Endothelial cell of hepatic sinusoid (primary cell): Measurements from ENCODE around the gene HOXA11.

Experiments used
- in situ Hi-C: cut with HindIII; loops from 2 replicates; pipeline ENCODE4 v1.10.0; 2017; ENCODE audit warnings: low sequenced_read_pairs

Gene HOXA11

DNA sequence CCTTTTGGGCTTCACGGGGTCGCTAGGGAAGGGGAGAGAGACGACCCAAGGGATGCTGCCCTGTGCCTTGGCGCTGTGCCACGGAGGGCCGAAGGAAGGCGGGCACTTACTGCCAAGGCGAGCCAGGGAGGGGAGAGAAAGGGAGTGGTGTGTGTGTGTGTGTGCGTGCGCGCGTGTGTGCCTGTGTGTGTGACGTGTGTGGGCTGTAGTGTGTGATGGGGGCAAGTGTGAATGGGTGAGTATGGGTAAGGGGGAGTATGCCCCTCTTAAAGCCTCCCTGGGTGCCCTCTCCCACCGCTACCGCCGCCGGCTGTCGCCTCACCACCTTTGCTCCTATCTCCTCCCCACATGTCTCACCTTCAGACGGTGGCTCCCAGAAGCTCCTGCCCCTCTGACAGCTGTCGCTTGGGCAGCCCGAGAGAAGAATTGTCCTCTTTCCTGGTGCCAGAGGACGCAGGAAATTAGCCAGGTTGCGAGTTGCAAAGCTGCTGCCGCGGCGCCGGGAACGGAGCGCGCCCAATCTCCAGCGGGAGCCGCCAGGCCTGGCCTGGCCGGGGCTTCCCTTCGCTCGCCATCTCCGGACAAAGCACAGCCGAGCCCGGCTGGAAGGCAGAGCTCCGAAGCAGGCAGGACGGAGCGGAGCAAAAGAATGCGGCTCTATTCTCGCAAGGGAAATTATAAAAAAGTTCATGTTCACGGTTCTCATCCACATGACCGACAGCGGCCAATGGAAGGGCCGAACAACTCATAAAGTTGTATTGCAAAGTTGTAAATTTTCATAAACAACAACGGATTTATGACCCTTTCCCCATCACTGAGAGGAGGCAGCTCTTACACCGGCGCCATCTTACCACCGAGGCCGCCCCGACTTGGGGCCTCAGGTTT lies 32.9 kb downstream of the HOXA11 start, which contains the start of gene HOXA3:
Gene HOXA3, minus strand, starts transcription at position 653 of the 885 bp plus-strand sequence. CDS start 41,943 bp downstream, outside the sequence.
- in situ Hi-C loops = loop anchor here (25.0 kb wide), 1 partner anchor 1265 kb away; no protein-coding TSS in a partner anchor

DNA sequence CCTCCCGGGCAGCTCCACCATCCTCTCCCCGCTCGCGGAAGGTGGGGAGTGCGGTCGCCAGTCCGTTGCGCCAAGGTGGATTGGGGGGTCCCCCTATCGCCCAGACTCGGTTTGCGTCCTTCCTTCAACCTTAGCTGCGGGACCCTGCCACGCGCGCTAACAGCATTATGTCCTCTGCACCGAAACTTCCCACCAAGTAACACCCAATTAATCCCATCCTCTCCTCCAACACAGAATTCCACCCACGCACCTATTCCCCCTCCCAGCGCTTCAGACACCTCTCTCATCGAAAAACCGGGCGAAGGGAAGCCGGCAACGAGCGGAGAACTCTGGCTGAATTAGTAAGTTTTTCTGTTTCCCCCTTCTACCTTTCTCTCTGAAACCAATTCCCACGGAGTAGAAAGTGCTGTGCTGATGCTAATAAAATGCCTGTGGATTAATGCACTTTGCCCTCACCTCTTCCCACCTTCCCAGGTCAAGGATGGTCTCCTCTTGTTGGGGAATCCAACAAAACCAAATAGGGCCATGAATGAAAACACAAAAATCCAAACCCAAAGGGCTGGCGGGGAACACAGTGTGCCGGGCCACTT lies 33.6 kb downstream of the HOXA11 start:
- in situ Hi-C loops = loop anchor here (25.0 kb wide), 1 partner anchor 1264 kb away; no protein-coding TSS in a partner anchor

DNA sequence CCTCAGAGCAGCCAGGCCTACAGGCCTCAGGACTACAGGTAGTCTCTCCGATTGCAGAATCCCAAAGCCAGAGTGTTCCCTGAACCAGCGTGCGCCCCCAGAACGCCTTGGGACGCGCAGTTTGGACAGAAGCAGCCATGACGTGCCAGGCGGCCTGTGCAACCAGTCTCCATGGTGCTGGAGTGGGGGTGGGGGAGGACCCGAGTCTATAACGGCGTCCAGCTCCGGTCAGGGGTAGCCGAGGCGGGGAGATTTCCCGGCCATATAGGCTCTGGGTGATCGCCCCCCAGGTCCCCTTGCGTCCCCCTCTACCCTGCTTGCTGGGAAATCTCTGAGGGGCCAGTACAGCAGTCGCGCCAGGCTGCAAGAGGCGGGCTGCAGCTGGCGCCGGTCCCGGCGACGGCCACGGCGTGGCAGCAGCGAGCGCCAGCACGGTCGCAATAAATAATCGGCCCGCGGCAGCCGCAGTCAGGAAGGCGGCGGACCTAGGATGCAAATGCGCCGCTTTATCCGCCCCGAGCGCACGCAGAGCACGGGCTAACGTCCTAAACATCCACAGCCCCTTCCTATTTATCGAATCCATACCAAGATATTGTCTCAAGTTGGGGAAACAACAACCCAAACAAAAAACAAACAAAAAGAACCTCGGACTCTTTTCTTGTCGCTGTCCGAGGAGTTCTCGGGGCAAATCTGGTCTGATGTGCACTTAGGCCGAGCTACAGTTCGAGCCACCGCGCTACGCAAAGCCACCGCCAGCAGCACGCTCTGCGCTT lies 34.3 kb downstream of the HOXA11 start:
- in situ Hi-C loops = loop anchor here (25.0 kb wide), 1 partner anchor 1263 kb away; no protein-coding TSS in a partner anchor

DNA sequence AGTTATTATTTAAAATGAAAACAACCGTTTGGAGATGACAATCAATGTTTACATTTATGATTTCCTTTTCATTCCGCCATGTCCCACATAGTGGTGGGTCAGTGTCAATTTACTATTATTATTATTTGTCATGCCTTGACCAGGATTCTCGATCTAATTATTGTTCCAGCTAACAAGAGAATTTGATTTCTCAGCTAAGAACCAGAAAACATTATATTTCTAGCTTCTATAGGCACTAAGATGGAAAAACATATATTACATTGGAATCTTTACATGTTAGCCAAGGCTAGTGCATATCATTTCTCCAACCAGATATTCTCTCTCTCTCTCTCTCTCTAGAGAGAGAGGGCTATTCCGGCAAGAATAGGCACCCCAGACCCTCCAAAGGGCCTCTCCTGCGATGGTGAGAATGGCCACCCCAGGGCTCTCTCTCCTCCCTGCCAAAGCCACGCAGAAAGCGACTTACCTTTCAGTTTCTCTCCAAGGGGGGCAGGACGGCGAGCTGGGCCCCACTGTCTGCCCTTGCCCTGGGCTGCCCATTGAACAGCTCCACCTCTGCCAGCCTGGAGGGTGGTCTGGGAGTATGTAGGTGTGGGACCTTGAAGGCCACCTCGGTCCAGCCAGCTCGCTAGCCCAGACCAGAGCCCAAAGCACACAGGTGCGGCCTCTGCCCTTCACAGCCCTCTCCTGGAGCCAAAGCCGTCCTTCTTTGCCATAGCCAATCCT lies 35.0 kb downstream of the HOXA11 start:
- in situ Hi-C loops = loop anchor here (25.0 kb wide), 1 partner anchor 1263 kb away; no protein-coding TSS in a partner anchor

DNA sequence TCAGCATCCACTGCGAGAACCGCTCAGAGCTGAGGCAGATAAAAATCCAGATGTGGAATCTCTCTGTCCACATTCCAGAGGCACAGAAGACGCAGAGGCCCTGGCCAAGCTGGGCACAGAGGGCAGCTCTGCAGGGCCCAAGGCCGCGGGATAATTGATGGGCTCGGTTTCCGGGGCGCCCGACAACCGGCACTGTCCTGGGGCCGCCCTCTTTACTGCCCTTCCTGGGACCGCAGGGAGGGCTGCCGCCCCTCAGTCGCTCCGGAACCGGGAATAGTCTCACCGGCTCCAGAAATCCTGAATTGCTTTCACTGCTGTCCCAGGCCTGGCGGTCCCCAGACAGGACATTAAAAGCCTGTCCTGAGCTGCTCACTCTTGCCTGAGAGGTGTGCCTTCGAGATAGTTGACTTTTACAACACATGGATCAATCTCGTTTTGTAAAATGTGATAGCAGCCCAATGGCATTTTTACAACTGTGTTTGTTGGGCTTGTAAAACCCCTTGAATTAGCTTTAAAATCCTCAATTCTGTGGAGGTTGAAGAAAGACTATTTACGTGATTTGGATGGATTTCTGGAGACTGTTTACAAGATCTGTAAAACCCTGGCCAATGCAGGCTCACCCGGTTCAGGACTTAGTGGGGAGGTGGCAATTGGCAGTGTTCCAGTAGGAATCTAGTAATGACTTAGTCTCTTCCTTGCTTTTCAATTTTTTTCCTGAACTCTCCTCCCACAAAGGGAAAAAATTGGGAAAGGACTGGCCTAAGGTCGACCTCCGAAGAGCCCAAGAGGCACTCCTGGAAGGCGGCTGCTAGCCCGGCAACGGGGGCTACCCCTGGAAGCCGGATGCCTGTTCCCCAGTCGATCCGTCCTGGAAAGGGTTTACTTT lies 36.0 kb downstream of the HOXA11 start:
- in situ Hi-C loops = no loop called here

DNA sequence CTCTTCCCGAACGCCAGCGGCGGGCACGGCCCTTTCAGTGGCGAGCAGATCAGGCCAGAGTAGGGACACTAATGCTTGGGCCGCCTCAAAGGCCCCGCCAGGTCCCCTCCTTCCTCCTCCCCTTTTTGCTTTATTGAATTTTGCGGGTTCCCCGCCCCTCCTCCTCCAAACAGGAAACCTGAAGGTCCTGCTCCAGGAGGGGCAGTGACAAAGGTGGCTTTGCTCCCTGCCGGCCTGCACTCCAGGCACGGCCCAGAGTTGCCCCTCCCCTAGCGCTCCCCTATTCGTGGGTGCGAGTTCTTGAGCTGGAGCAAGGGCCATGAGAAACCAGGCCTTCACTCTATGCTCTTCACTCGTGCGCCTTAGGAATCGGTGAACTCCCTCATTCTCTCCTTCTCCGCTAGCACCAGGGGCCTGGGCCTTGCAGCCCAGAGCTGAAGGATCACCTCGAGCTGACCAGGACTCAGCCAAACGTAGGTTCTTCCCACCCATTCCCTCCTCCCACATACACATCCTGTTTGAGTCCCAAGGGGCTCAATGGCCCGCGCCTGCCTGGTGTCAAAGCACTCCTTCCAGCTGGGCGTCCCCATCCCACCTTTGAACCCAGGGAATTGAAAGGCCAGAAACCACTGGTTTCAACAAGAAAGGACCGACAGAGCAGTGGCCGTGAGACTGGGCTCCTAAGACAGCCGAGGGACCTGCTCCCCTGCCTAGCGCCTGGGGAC lies 36.8 kb downstream of the HOXA11 start:
- in situ Hi-C loops = no loop called here

DNA sequence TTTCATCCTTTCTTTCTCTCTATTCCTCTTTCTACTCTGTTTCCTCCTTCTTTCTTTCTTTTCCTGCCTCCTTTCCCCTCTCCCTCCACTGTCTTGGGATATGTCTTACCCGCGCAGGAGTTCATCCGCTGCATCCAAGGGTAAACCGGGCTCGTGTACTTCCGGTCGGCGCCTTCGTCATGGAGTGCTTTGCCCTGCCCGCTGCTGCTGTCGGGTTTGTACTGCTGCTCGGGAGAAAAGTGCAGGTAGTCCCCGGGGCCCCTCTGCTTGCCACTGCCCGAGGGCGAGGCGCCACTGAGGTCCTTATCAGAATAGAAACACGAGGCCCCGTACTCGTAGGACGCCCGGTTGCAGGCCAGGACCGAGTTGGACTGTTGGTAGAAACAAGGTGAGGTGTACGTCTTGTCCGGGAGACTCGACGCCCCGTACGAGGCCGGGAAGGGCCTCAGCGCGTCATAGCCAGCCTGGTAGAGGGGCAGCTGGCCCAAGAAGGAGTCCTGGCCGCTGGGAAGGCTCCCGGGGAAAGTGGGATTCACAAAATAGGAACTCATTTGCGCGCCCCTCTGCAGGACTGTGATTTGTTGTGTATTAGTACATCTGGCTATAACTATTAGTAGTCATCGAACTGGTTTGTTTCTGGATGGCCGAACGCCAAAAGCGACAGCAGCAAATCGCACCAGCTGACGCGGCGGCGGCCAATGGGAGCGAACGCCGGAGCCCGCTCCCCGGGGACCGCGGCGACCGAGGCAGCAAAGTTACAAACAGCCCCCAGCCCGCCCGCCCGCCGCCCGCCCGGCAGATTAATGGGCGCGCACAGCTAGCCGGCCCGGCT lies 37.6 kb downstream of the HOXA11 start, which contains the start of gene HOXA6:
Gene HOXA6, minus strand, starts transcription at position 576 of the 832 bp plus-strand sequence. Its CDS starts 25 bp downstream, at position 551.
- in situ Hi-C loops = no loop called here

DNA sequence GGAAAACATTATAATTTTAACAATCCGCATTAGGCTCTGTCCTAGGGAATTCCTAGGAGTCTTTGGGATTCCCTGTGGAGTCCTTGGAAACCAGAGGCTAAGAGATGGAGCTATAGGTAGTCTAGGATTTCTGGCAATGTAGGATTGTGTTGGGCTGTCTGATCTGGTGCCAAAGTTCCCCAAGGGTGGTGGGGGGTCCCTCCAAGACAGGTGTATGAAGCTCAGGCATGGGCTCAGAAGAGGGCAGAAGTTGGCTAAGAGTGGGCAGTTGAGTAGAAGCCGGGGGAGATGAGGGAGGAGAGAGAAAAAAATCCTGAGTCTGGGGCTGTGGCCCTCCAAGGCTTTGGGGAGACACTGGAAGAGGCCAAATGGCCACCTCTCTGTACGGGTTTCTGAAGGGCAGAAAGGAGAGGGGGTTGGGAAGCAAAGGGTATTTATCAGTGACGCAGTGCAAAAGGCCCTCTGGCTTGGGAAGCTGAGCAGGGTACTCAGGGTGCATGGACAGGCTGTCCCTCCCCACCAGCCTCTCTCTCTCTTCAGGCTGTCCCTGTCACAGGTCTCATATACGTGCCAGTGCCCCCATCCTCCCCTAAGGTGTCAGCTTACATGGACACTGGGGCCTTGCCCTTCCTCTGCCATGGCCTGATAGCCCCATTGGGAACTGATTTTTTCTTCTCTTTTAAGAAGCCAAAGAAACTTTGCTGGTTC lies 38.4 kb downstream of the HOXA11 start:
- in situ Hi-C loops = no loop called here

DNA sequence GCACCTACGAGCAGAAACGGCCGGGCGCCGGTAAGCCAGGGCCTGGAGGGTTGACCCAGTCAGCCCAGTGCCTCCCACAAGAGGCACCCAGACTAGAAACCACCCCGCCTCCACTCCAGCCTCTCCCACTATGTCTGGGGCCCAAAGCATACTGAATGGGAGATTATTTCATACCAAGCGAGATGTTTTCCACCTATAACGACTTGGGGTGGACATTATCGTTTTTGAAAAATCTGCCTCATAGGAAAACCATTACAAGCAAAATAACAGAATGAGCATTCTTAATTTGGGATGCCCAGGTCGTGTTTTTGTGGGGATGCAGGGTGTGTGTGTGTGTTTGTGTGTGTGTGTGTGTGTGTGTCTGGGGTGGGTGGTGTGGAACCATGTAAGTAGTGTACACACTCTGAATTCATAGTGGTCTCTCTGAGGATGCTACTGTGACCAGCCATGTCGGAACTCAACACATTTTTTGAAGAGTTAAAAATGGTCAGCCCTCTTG lies 39.1 kb downstream of the HOXA11 start:
- in situ Hi-C loops = no loop called here

DNA sequence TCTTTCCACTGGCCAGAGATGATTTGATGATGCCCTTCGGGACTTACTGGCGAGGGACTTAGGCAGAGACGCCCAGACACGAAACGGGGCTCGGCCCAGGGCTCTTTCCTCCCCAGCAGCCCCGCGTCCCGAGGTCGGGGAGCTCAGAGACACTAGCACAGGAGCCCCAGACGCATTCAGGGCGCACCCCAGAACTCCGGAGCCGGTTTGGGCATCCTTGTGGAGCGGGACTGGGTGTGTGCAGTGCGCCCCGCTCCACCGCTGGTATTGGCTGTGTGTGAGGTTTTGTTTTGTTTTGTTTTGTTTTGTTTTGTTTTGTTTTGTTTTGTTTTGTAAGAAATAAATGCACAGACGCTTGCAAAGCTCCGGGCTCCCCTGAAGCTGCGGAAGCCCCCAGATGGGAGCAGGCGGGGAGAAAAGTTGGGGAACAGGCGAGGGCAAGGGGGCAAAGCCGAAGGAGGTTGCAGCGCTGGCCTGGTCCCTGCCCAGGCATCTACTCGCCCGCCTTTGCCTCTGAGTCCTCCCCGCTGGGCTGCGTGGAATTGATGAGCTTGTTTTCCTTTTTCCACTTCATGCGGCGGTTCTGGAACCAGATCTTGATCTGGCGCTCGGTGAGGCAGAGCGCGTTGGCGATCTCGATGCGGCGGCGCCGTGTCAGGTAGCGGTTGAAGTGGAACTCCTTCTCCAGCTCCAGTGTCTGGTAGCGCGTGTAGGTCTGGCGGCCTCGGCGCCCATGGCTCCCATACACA lies 39.7 kb downstream of the HOXA11 start:
- in situ Hi-C loops = no loop called here

DNA sequence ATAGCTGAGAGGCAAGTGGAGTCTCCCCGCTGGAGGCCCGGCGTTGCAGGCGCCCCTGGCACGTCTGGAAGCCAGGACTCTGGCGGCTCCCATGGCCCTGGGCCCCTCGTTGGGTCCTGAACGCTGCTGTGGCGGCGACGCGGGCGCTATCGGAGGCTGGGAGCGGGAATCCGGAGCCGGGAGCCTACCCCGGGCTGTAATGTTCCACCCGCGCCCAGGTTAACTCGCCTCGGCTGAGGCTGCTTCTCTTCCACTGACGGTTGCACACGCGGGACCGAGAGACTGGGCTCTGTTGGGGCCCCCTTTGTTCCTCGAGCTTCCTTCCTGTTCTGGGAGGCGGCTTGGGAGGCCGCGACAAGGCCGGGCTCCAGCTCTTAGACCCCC lies 40.3 kb downstream of the HOXA11 start:
- in situ Hi-C loops = no loop called here

DNA sequence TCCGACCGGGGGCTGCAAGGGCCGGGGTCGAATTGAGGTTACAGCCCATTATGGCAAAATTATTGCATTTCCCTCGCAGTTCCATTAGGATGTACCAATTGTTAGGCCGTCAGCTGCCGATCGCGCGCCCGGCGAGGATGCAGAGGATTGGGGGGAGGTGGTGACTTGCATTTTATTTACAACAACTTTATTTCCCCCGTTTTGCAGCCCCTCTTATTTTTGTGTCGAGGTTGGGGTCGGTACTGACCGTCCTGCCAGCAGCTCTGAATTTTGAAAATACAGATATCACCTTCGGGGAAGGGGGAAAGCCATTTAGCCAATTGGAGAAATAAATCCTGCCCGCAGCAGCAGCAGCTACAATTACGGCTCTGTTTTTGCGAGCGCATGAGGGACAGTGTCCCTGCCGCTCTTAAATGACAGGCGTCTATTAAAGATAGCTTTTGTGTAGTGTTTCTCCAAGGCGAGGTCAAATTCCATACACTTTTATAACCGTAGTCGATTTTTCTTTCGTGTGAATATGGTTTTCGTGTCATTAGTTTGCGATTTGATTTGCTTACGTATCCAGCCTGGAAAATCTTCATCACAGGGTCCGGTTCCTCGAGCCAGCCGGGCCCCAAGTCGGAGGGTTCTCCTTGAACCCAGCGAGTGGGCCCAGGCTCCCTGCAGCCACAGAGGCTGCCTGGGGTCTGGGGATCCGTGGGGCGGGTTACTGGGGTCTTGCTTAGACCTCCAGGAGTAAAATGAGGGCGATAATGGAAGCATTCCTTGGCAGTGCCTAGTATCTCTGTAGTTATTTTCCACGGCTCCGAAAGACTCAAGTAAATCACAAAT lies 40.9 kb downstream of the HOXA11 start:
- in situ Hi-C loops = no loop called here

DNA sequence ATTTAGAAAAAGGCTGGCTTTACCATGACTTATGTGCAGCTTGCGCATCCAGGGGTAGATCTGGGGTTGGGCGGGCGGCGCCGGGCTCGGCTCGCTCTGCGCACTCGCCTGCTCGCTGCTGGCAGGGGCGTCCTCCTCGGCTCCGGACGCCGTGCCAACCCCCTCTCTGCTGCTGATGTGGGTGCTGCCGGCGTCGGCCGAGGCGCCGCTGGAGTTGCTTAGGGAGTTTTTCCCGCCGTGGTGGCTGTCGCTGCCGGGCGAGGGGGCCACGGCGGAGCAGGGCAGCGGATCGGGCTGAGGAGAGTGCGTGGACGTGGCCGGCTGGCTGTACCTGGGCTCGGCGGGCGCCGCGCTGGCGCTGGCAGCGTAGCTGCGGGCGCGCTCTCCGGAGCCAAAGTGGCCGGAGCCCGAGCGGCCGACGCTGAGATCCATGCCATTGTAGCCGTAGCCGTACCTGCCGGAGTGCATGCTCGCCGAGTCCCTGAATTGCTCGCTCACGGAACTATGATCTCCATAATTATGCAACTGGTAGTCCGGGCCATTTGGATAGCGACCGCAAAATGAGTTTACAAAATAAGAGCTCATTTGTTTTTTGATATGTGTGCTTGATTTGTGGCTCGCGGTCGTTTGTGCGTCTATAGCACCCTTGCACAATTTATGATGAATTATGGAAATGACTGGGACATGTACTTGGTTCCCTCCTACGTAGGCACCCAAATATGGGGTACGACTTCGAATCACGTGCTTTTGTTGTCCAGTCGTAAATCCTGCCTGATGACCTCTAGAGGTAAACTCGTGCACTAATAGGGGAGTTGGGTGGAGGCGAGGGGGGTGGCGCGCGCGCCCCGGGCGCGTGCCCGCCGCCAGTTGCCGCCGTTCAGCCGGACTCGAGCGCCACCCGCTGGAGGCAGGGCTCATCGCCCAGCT lies 41.7 kb downstream of the HOXA11 start, which contains the start of gene HOXA5:
Gene HOXA5, minus strand, starts transcription at position 659 of the 927 bp plus-strand sequence. Its CDS starts 74 bp downstream, at position 585.
- in situ Hi-C loops = no loop called here

DNA sequence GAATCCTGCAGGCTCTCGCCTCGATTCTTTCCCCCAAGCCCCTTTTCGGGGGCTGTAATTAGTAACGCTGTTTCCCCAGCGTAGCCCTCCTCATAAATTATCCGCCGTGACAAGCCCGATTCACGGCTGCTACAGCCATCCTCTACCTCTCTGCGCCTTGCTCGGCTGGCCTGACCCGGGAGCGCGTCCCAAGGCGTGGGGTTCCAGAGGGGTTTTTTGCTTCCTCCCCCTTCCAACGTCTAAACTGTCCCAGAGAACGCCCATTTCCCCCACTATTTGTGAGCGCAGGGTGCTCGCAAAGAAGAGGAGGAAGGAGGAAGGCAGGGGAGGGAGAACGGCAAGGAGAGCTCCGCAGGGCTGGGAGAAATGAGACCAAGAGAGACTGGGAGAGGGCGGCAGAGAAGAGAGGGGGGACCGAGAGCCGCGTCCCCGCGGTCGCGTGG lies 42.4 kb downstream of the HOXA11 start:
- in situ Hi-C loops = no loop called here
